Left lung (tissue), 10 donors: Measurements from ENCODE around the gene SLX9. TPM values are rescaled to one million over a fixed set of nuclear protein-coding genes. Genes with fewer than 3 reads are reported as not detected.

Source experiments
- ATAC-seq: fragments of 200-7000 bp; cut with Tn5 transposase; one replicate; pipeline ENCODE4 v1.9.1; 2020; ENCODE audit warnings: moderate library complexity
- DNase-seq, 4 donors: peaks; one replicate each; pipeline ENCODE4 v3.0.0-alpha.2; 2013 to 2020
- H3K27ac ChIP-seq, 2 donors: fragments of 200-600 bp; sonication (generic) in 1 of 2; one replicate each; pipeline versions ENCODE4 v1.5.0 to v1.8.0; 2020 to 2021
- H3K27me3 ChIP-seq, 2 donors: fragments of 200-600 bp; sonication (generic) in 1 of 2; one replicate each; pipeline versions ENCODE4 v1.5.0 to v1.8.0; 2020 to 2021
- H3K36me3 ChIP-seq, 2 donors: fragments of 200-600 bp; sonication (generic) in 1 of 2; one replicate each; pipeline versions ENCODE4 v1.5.0 to v1.8.0; 2020 to 2021
- H3K4me1 ChIP-seq, 2 donors: fragments of 200-600 bp; one replicate each; pipeline ENCODE4 v1.8.0; 2021
- H3K4me3 ChIP-seq, 2 donors: fragments of 200-600 bp; sonication (generic) in 1 of 2; one replicate each; pipeline versions ENCODE4 v1.5.0 to v1.8.0; 2020 to 2021; ENCODE audit warnings: mild to moderate bottlenecking in 1 of 2
- H3K9me3 ChIP-seq, 2 donors: fragments of 200-600 bp; sonication (generic) in 1 of 2; one replicate each; pipeline versions ENCODE4 v1.5.0 to v1.8.0; 2020 to 2021
- intact Hi-C, 2 donors: fragments of 100-400 bp; cut with DNase I; formaldehyde crosslinking; loops; one replicate each; pipeline versions ENCODE4 v1.11.2 to v1.14.2; 2022
- polyA plus RNA-seq, 6 donors: library from polyadenylated mRNA; unstranded; fragments of 120-200 nt; gene quantifications; one replicate each; pipeline ENCODE4 v1.2.1, GENCODE V29; 2013; ENCODE audit not compliant: insufficient read length in 6 of 6
- total RNA-seq, 2 donors: library from RNA; stranded (reverse); fragmentation: NEBNext Ultra II Directional; extraction: Animal tissue kit (Norgen Biotek cat#: 25700); gene quantifications; one replicate each; pipeline ENCODE4 v1.2.1, GENCODE V29; 2021
- TF ChIP-seq, protein P1 (sequence below), 2 donors: fragments of 200-600 bp; sonication (generic) in 1 of 2; IDR thresholded peaks; one replicate each; pipeline versions ENCODE4 v1.5.0 to v1.8.0; 2021; ENCODE audit warnings: antibody characterized with exemption in 2 of 2
- donor health status: DM: no; HTN: yes; CAD: no.
- donor health status: DM: no; HTN: no; CAD: no.

Gene SLX9
- total and polyA plus RNA-seq, 8 donors, result 11.5 to 29.6 (median 16.2) TPM

GRCh38 chr21:45017039-45017960, 77.5 kb downstream of the SLX9 start:
- intact Hi-C loops, result no loop called here
- H3K27ac ChIP-seq, result no peak overlapping the region

DNA sequence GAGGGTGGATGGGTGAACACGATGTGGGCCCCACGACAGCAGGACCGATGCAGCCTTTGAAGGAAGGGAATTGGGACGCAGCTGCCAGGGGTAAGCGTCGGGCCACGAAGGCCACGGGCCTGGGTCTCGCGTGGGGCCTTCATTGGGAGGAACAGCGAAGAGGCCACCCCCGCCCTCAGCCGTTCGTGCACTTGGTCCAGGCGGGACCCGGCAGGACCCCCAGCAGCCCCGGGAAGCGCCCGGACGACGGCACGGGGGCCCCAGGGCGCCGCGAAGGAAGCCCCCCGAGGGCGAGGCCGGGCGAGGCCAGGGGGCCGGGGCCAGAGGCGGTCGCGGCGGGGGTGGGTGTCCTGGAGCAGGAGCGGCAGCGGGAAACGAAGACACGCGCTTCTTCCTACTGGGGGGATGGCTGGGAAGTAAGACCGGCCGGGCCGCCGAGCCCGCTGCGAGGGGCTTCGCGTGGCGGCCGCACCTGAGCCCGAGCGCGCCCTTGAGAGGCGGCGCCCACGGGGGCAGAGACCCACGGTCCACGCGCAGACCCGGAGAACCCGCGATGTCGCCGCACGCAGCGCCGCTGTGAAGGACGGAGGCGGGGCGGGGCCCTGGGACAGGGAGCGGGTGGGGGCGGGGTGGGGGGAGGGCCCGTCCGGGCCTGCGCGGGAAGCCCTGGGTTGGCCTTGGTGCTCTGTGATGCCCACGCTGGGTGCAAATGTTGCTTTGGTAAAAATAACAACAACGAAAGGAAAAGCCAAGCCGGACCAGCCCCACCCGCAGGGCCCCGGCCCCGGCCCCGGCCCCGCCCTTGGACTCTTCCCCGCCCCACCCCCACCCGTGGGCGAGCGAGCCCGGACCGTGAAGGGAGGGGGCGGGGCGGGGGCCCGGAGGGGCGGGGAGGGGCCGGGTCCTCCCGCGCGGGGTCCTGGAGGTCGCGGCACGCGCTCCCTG, 78.6 kb downstream of the SLX9 start:
- TF ChIP-seq, protein P1, sequence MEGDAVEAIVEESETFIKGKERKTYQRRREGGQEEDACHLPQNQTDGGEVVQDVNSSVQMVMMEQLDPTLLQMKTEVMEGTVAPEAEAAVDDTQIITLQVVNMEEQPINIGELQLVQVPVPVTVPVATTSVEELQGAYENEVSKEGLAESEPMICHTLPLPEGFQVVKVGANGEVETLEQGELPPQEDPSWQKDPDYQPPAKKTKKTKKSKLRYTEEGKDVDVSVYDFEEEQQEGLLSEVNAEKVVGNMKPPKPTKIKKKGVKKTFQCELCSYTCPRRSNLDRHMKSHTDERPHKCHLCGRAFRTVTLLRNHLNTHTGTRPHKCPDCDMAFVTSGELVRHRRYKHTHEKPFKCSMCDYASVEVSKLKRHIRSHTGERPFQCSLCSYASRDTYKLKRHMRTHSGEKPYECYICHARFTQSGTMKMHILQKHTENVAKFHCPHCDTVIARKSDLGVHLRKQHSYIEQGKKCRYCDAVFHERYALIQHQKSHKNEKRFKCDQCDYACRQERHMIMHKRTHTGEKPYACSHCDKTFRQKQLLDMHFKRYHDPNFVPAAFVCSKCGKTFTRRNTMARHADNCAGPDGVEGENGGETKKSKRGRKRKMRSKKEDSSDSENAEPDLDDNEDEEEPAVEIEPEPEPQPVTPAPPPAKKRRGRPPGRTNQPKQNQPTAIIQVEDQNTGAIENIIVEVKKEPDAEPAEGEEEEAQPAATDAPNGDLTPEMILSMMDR (IDR thresholded peaks at IDR 0.05), result no peak
- Histone ChIP-seq H3K27ac (no peak overlapping the region), H3K27me3 (peaks cover 8 to 72% of the 10 kb centered on the region in 2 donors)

More at GRCh38 chr21:45017039-45017960, 77.5 kb downstream of the SLX9 start:
- Histone ChIP-seq H3K9me3 (no peaks in the 10 kb centered on the region), H3K36me3 (no peaks in the 10 kb centered on the region), H3K4me1 (peaks cover 0 to 15% of the 10 kb centered on the region in 2 donors), H3K27me3 (peaks cover 8 to 81% of the 10 kb centered on the region in 2 donors), H3K4me3 (no peak overlapping the region)
- DNase-seq (peak in 2 of 4 donors; percentile 20 to 24), ATAC-seq (no peak)
- TF ChIP-seq, protein P1 (IDR thresholded peaks at IDR 0.05), result no peak

GRCh38 chr21:45019076-45019886, 79.5 kb downstream of the SLX9 start:
- Histone ChIP-seq H3K9me3 (peaks cover 0 to 9% of the 10 kb centered on the region in 2 donors), H3K4me3 (peak overlapping the region in 1 of 2 donors; percentile 30), H3K36me3 (no peaks in the 10 kb centered on the region), H3K4me1 (peaks cover 0 to 8% of the 10 kb centered on the region in 2 donors), H3K27ac (no peak overlapping the region), H3K27me3 (peaks cover 8 to 67% of the 10 kb centered on the region in 2 donors)
- DNase-seq (peak in 2 of 4 donors; percentile 30 to 72), ATAC-seq (peak; percentile 20)
- intact Hi-C loops, result no loop called here
- TF ChIP-seq, protein P1 (IDR thresholded peaks at IDR 0.05), result no peak

More for the DNA sequence above, 78.6 kb downstream of the SLX9 start:
- DNase-seq (peak in 2 of 4 donors; percentile 28 to 72), ATAC-seq (peak; percentile 14)
- H3K36me3 ChIP-seq, result no peaks in the 10 kb centered on the region
- peak overlapping the region; percentile 11 to 30 for H3K4me3 ChIP-seq
- intact Hi-C loops, result no loop called here
- H3K9me3 ChIP-seq, result peaks cover 0 to 6% of the 10 kb centered on the region in 2 donors
- peaks cover 0 to 8% of the 10 kb centered on the region in 2 donors for H3K4me1 ChIP-seq

- ATAC-seq (no peak), DNase-seq (peak in 2 of 4 donors; percentile 27 to 54)
- intact Hi-C loops, result no loop called here
- Histone ChIP-seq H3K4me3 (no peak overlapping the region), H3K27me3 (peaks cover 8 to 59% of the 10 kb centered on the region in 2 donors), H3K4me1 (peaks cover 0 to 8% of the 10 kb centered on the region in 2 donors), H3K27ac (no peak overlapping the region), H3K9me3 (peaks cover 0 to 9% of the 10 kb centered on the region in 2 donors), H3K36me3 (no peaks in the 10 kb centered on the region)
- TF ChIP-seq, protein P1 (IDR thresholded peaks at IDR 0.05), result no peak
Measured at GRCh38 chr21:45019887-45020537, 80.2 kb downstream of the SLX9 start.
